AG04450 (cell line): Measurements from ENCODE around the gene CGREF1. TPM values are rescaled to one million over a fixed set of nuclear protein-coding genes. Genes with fewer than 3 reads are reported as not detected.
A peak's percentile ranks its signal among the peaks of the same experiment; 100 is the strongest.

ENCODE experiments used
- CTCF ChIA-PET: fragments of 300-600, 350-600 bp; formaldehyde crosslinking; extraction: SDS; loops from one replicate; lab custom pipeline; 2022; ENCODE audit warnings: antibody characterized with exemption, inconsistent platforms; lab: Charles Lee
- POLR2A ChIA-PET: fragments of 350-600 bp; formaldehyde crosslinking; extraction: SDS; loops from one replicate; lab custom pipeline; 2021; ENCODE audit warnings: antibody characterized with exemption, inconsistent platforms; lab: Yijun Ruan, JAX
- DNase-seq: peaks from one replicate; pipeline ENCODE4 v3.0.0-alpha.2; 2011; ENCODE audit warnings: low read depth, low spot score
- H3K27ac ChIP-seq: one replicate; pipeline ENCODE4 v1.5.1; 2012; ENCODE audit warnings: low read depth, low read length, control low read depth
- H3K27me3 ChIP-seq: one replicate; pipeline ENCODE4 v1.6.0; 2012; ENCODE audit warnings: low read length; ENCODE audit not compliant: control insufficient read depth, insufficient read depth
- H3K4me3 ChIP-seq: 2 replicates; pipeline ENCODE4 v1.5.1; 2011; ENCODE audit warnings: mild to moderate bottlenecking, low read depth, low read length, control low read depth
- H3K9me3 ChIP-seq: 2 replicates; pipeline ENCODE4 v1.5.1; 2012; ENCODE audit warnings: low read length; ENCODE audit not compliant: control insufficient read depth, insufficient read depth
- polyA plus RNA-seq: library from polyadenylated mRNA; depleted of rRNA; stranded (reverse); fragments of >200 nt; gene quantifications from 2 replicates; pipeline ENCODE4 v1.2.3, GENCODE V29; 2011; rRNA removed
- TF ChIP-seq, protein P1 (sequence below): IDR thresholded peaks from 2 replicates; pipeline ENCODE4 v1.5.1; 2011; ENCODE audit warnings: low read depth, low read length, control low read depth, inconsistent platforms

Gene CGREF1
- polyA plus RNA-seq, 1 experiment = 0.71 TPM

DNA sequence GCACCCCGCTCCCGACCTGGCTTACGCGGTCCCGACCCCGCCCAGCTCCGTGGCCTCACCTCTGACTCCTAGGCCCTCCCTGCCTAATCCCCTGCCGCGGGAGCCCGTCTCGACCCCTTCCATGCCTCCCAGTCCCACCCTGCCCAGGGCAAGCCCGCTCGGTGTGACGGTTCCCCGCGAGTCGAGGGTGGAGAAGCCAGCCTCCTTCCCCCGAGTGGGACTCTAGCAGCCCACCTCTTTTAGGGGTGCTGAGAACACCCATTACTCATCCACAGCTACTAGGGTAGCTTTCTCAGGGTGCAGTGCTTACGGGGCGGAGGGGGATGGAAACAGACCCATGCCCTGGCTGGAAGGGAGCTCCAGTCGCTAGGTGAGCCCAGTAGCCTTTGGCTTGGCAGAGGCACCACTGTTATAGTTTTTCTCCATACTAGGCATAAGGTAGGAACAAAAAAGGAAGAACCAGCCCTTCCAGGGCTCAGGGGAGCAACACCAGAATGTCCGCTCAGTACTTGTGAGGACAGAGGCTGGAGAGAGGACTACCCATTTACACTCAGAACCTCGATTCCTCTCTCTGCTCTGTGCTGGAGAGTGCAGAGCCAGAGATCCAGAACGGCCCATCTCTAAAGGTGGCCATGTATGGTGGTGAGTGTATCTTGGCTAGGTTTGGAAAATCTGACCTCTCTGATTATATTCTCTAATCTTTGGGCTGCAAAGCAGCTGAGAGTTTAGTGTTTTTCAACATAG is 66.9 kb downstream of the CGREF1 start:
- CTCF ChIA-PET = interaction anchor here (0.9 to 1.6 kb wide), 3 partner anchors 21 to 35 kb away, joined by 3 to 4 read pairs (median 4); no protein-coding TSS in a partner anchor
- DNase-seq = no peak
- H3K27me3 ChIP-seq = no peaks in the 10 kb centered on the region
- H3K27ac ChIP-seq = no peak overlapping the region
- POLR2A ChIA-PET = interaction anchor here (0.9 to 7.6 kb wide), 9 partner anchors 10 to 80 kb away, joined by 3 to 53 read pairs (median 7); partner anchors contain the start of genes EMILIN1, KHK and OST4
- no peaks in the 10 kb centered on the region; the same call in 1 of the 2 replicates for H3K9me3 ChIP-seq
- H3K4me3 ChIP-seq = peak overlapping the region; percentile 93
- TF ChIP-seq, protein P1, sequence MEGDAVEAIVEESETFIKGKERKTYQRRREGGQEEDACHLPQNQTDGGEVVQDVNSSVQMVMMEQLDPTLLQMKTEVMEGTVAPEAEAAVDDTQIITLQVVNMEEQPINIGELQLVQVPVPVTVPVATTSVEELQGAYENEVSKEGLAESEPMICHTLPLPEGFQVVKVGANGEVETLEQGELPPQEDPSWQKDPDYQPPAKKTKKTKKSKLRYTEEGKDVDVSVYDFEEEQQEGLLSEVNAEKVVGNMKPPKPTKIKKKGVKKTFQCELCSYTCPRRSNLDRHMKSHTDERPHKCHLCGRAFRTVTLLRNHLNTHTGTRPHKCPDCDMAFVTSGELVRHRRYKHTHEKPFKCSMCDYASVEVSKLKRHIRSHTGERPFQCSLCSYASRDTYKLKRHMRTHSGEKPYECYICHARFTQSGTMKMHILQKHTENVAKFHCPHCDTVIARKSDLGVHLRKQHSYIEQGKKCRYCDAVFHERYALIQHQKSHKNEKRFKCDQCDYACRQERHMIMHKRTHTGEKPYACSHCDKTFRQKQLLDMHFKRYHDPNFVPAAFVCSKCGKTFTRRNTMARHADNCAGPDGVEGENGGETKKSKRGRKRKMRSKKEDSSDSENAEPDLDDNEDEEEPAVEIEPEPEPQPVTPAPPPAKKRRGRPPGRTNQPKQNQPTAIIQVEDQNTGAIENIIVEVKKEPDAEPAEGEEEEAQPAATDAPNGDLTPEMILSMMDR = no peak

DNA sequence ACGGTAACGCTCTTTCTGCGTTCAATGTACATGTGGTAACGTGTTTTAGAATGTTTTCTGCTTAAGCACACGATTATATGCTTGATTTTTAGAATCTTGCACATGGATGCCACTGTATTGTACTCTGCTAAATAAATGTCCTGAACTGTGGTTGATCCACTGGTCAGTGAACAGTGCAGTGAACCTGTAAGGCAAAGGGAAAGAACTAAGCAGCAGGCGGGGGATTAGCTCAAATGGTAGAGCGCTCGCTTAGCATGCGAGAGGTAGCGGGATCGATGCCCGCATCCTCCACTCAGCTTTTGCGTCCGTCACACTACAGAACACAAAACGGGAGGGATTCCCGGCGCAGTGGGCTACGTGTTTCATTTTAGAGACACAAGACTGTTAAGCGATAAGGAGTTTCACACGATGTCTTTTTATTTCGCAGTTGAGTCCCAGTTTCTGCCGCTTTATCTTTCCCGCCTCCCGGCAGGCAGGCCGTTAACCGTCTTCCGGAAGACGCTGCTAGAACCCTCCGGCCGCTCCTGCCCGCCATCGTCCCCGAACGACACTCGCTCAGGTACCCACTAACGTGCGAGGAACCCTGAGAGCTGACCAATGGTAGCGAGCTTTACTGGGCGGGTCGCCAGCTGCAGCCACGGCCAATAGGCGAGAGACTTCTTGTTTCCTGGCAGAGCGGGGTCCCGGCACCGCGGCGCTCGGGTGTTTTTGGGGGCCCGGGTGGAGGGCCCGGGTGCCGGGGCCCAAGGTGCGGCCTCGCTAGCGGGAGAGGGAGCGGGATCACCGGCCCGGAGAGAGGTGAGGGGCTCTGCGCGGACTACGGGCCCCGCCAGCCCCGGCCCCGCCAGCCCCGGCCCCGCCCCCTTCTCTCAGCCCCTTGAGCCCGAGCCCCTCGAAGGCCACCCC is 67.7 kb downstream of the CGREF1 start, which contains the start of gene AGBL5:
TSS of gene AGBL5 (plus strand) at position 673 of the 906 bp plus-strand sequence. CDS start 1,291 bp downstream, outside the sequence.
- H3K9me3 ChIP-seq = no peaks in the 10 kb centered on the region; the same call in 1 of the 2 replicates
- no peaks in the 10 kb centered on the region for H3K27me3 ChIP-seq
- peak within 1 kb of the TSS; percentile 90 for H3K27ac ChIP-seq
- TF ChIP-seq, protein P1 = no peak
- ChIA-PET CTCF (interaction anchor here (0.9 to 1.2 kb wide), 7 partner anchors 30 to 205 kb away, joined by 3 to 9 read pairs (median 4); partner anchors contain the start of gene KHK), POLR2A (interaction anchor here (0.6 to 7.6 kb wide), 15 partner anchors 8 to 179 kb away, joined by 3 to 53 read pairs (median 5); partner anchors contain the start of genes EMILIN1, KHK, OST4 and PREB)
- DNase-seq = peak; percentile 85
- H3K4me3 ChIP-seq = peak within 1 kb of the TSS; percentile 93

Other genes with a start within 250 kb of the CGREF1 start
- gene MAPRE3, start 148.5 kb downstream of the CGREF1 start, polyA plus RNA-seq = 16.4 and 16.8 TPM in 2 replicates
- 121 and 145 TPM in 2 replicates for gene TMEM214, start 86.2 kb downstream of the CGREF1 start, polyA plus RNA-seq
- 40.9 and 41.6 TPM in 2 replicates for gene AGBL5, start 67.5 kb downstream of the CGREF1 start, polyA plus RNA-seq
- 679 and 783 TPM in 2 replicates for gene OST4, start 47.5 kb downstream of the CGREF1 start, polyA plus RNA-seq
- gene EMILIN1, start 40.5 kb downstream of the CGREF1 start, polyA plus RNA-seq = 68.3 and 96.0 TPM in 2 replicates
- gene KHK, start 32.4 kb downstream of the CGREF1 start, polyA plus RNA-seq = 0.37 and 0.79 TPM in 2 replicates
- 0.10 TPM in 1 of 2 replicates, not detected in the other for gene ABHD1, start 4.7 kb upstream of the CGREF1 start, polyA plus RNA-seq
- 44.9 and 57.3 TPM in 2 replicates for gene PREB, start 15.5 kb upstream of the CGREF1 start, polyA plus RNA-seq
- gene PRR30, start 20.3 kb upstream of the CGREF1 start, polyA plus RNA-seq = not detected in 2 replicates
- gene TCF23, start 29.9 kb upstream of the CGREF1 start, polyA plus RNA-seq = not detected in 2 replicates
- 219 and 233 TPM in 2 replicates for gene ATRAID, start 92.9 kb upstream of the CGREF1 start, polyA plus RNA-seq
- 22.0 and 23.2 TPM in 2 replicates for gene SLC5A6, start 93.1 kb upstream of the CGREF1 start, polyA plus RNA-seq
- 17.8 and 23.4 TPM in 2 replicates for gene CAD, start 98.2 kb upstream of the CGREF1 start, polyA plus RNA-seq
- 0.04 and 0.07 TPM in 2 replicates for gene SLC30A3, start 143.9 kb upstream of the CGREF1 start, polyA plus RNA-seq
- not detected in 2 replicates for gene DNAJC5G, start 156.3 kb upstream of the CGREF1 start, polyA plus RNA-seq
- gene TRIM54, start 163.3 kb upstream of the CGREF1 start, polyA plus RNA-seq = 0.05 TPM in 1 of 2 replicates, not detected in the other
- 0.40 TPM in 1 of 2 replicates, not detected in the other for gene UCN, start 189.3 kb upstream of the CGREF1 start, polyA plus RNA-seq
- gene MPV17, start 204.0 kb upstream of the CGREF1 start, polyA plus RNA-seq = 183 and 191 TPM in 2 replicates
- gene GTF3C2, start 237.6 kb upstream of the CGREF1 start, polyA plus RNA-seq = 39.0 TPM in 2 replicates